HG03442 (cell line): ENCODE data around the gene LRMDA.
"Not testable (repeated sequence)": the region's sequence is repeated elsewhere in the genome, so short reads cannot be mapped to it uniquely, and the experiment has no call there.

Experiments used
- ATAC-seq: cut with Tn5 transposase; IDR thresholded peaks from one replicate; pipeline ENCODE4 v1.9.1; 2021; ENCODE audit warnings: mild to moderate bottlenecking, moderate library complexity; ENCODE audit not compliant: unreplicated experiment

Gene LRMDA

DNA sequence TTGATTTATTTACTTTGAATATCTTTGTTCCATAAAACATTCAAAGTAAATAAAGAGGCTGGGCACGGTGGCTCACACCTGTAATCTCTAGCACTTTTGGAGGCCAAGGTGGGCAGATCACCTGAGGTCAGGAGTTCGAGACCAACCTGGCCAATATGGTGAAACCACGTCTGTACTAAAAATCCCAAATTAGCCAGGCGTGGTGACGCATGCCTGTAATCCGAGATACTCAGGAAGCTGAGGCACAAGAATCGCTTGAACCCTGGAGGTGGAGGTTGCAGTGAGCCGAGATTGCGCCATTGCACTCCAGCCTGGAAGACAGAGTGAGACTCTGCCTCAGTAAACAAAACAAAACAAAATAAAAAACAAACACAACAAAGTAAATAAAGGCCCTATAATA lies 1153.0 kb downstream of the LRMDA start:
- ATAC-seq, result not testable (repeated sequence)
